IPS-15b (cell line): ENCODE results near the gene NT5DC3.

Experiments
- H3K27me3 ChIP-seq: one replicate; pipeline ENCODE4 v1.6.1; 2013; ENCODE audit warnings: low read length; ENCODE audit not compliant: control insufficient read depth, insufficient read depth
- H3K36me3 ChIP-seq: one replicate; pipeline ENCODE4 v1.6.1; 2013; ENCODE audit warnings: low read length; ENCODE audit not compliant: control insufficient read depth, insufficient read depth
- H3K4me1 ChIP-seq: one replicate; pipeline ENCODE4 v1.6.1; 2013; ENCODE audit warnings: mild to moderate bottlenecking, low read length; ENCODE audit not compliant: control insufficient read depth, insufficient read depth
- H3K4me3 ChIP-seq: one replicate; pipeline ENCODE4 v1.5.1; 2013; ENCODE audit warnings: low read depth, low read length
- H3K9ac ChIP-seq: one replicate; pipeline ENCODE4 v1.6.1; 2013; ENCODE audit warnings: low read depth, mild to moderate bottlenecking, low read length
- H3K9me3 ChIP-seq: one replicate; pipeline ENCODE4 v1.6.1; 2013; ENCODE audit warnings: mild to moderate bottlenecking, low read length; ENCODE audit not compliant: control insufficient read depth, insufficient read depth

NT5DC3 gene

GRCh38 chr12:103877934-103878510 lies 37.0 kb upstream of the NT5DC3 start:
- Histone ChIP-seq H3K4me1 (no peaks in the 10 kb centered on the region), H3K27me3 (no peaks in the 10 kb centered on the region), H3K4me3 (peak overlapping the region; percentile 4), H3K9ac (no peak overlapping the region), H3K36me3 (no peaks in the 10 kb centered on the region), H3K9me3 (no peaks in the 10 kb centered on the region)

- no peaks in the 10 kb centered on the region for H3K36me3 ChIP-seq
- H3K9me3 ChIP-seq: no peaks in the 10 kb centered on the region
- H3K4me3 ChIP-seq: no peak overlapping the region
- H3K9ac ChIP-seq: no peak overlapping the region
- no peaks in the 10 kb centered on the region for H3K27me3 ChIP-seq
- no peaks in the 10 kb centered on the region for H3K4me1 ChIP-seq
These were observed 36.3 kb upstream of the NT5DC3 start for GRCh38 chr12:103877288-103877687.

- H3K27me3 ChIP-seq: no peaks in the 10 kb centered on the region
- H3K9ac ChIP-seq: no peak overlapping the region
- no peak overlapping the region for H3K4me3 ChIP-seq
These were observed 34.6 kb upstream of the NT5DC3 start for GRCh38 chr12:103875666-103876065.

GRCh38 chr12:103868215-103868614 lies 27.2 kb upstream of the NT5DC3 start:
- no peaks in the 10 kb centered on the region for H3K9me3 ChIP-seq
- H3K4me3 ChIP-seq: no peak overlapping the region
- no peak overlapping the region for H3K9ac ChIP-seq
- no peaks in the 10 kb centered on the region for H3K36me3 ChIP-seq
- H3K4me1 ChIP-seq: no peaks in the 10 kb centered on the region
- no peaks in the 10 kb centered on the region for H3K27me3 ChIP-seq

More at GRCh38 chr12:103875666-103876065, 34.6 kb upstream of the NT5DC3 start:
- Histone ChIP-seq H3K36me3 (no peaks in the 10 kb centered on the region), H3K4me1 (no peaks in the 10 kb centered on the region), H3K9me3 (no peaks in the 10 kb centered on the region)

- Histone ChIP-seq H3K36me3 (no peaks in the 10 kb centered on the region), H3K9me3 (no peaks in the 10 kb centered on the region), H3K27me3 (no peaks in the 10 kb centered on the region), H3K4me1 (no peaks in the 10 kb centered on the region), H3K4me3 (no peak overlapping the region), H3K9ac (no peak overlapping the region)
These were observed 24.2 kb upstream of the NT5DC3 start for GRCh38 chr12:103865151-103865730.

- no peak overlapping the region for H3K9ac ChIP-seq
- H3K4me1 ChIP-seq: no peaks in the 10 kb centered on the region
- H3K4me3 ChIP-seq: no peak overlapping the region
- H3K9me3 ChIP-seq: no peaks in the 10 kb centered on the region
- H3K27me3 ChIP-seq: no peaks in the 10 kb centered on the region
- no peaks in the 10 kb centered on the region for H3K36me3 ChIP-seq
These were observed 23.7 kb upstream of the NT5DC3 start for GRCh38 chr12:103864710-103865109.

GRCh38 chr12:103858953-103859601 lies 18.0 kb upstream of the NT5DC3 start:
- Histone ChIP-seq H3K9ac (no peak overlapping the region), H3K36me3 (no peaks in the 10 kb centered on the region), H3K4me1 (no peaks in the 10 kb centered on the region), H3K27me3 (no peaks in the 10 kb centered on the region), H3K4me3 (no peak overlapping the region), H3K9me3 (no peaks in the 10 kb centered on the region)

GRCh38 chr12:103858335-103858734 lies 17.3 kb upstream of the NT5DC3 start:
- no peaks in the 10 kb centered on the region for H3K27me3 ChIP-seq
- H3K9ac ChIP-seq: no peak overlapping the region
- H3K4me1 ChIP-seq: no peaks in the 10 kb centered on the region
- no peak overlapping the region for H3K4me3 ChIP-seq
- no peaks in the 10 kb centered on the region for H3K9me3 ChIP-seq
- H3K36me3 ChIP-seq: no peaks in the 10 kb centered on the region

- H3K4me3 ChIP-seq: no peak overlapping the region
- no peaks in the 10 kb centered on the region for H3K27me3 ChIP-seq
- H3K36me3 ChIP-seq: no peaks in the 10 kb centered on the region
- no peaks in the 10 kb centered on the region for H3K9me3 ChIP-seq
- no peak overlapping the region for H3K9ac ChIP-seq
- no peaks in the 10 kb centered on the region for H3K4me1 ChIP-seq
These were observed 16.1 kb upstream of the NT5DC3 start for GRCh38 chr12:103857164-103857563.

- H3K9ac ChIP-seq: no peak overlapping the region
- no peaks in the 10 kb centered on the region for H3K27me3 ChIP-seq
- no peaks in the 10 kb centered on the region for H3K36me3 ChIP-seq
- H3K9me3 ChIP-seq: no peaks in the 10 kb centered on the region
- no peaks in the 10 kb centered on the region for H3K4me1 ChIP-seq
- H3K4me3 ChIP-seq: no peak overlapping the region
These were observed 15.0 kb upstream of the NT5DC3 start for GRCh38 chr12:103855896-103856657.

GRCh38 chr12:103855036-103855712 lies 14.1 kb upstream of the NT5DC3 start:
- Histone ChIP-seq H3K4me1 (no peaks in the 10 kb centered on the region), H3K4me3 (no peak overlapping the region), H3K9me3 (no peaks in the 10 kb centered on the region), H3K27me3 (no peaks in the 10 kb centered on the region), H3K9ac (no peak overlapping the region), H3K36me3 (no peaks in the 10 kb centered on the region)
